Anterior cingulate cortex (tissue), 58 donors: Measurements from ENCODE around the gene NEDD8.
"Not testable (repeated sequence)": the region's sequence is repeated elsewhere in the genome, so short reads cannot be mapped to it uniquely, and the experiment has no call there.

Experiments used
- DNase-seq, 58 donors: peaks; one replicate each; lab custom pipeline; 2025; lab: John Stamatoyannopoulos, UW

Gene NEDD8

DNA sequence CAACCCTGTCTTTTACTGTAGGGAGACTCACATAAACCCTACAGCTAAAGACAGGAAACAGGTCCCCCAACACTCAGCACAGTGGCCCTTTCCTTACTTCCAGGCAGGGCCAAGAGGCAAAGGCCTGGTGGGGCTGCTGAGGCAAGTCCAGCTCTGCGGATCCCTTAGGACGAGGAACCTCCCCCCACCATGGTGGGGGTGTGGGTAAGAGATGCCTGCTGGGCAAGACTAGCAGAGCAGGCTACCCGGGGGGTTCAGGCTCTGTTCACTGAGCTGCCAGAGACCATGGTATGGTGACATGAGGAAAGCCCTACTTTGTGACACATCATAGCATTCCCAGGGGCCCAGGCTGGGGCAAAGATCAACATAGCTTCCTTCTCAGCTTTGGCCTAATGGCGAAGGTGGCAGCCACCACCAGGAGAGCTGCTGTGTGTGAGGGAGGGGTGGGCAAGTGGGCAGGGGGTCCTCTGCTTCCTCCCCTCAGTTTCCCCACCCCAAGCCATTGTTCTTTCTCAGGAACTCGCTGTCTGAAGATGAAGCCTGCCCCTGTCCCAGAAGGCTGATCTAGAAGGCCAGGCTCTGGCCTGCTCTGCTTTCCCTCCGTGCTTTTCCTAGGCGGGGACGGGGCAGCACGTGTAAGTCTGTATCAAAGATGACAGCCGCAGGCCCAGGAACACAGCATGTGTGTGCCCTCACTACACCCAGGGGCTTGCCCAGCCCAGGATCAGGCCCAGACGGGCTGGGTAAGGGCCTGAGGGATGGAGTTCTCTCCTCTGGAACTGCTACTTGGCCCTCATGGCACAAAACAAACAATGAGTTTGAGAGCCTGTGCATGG, 20.3 kb upstream of the NEDD8 start:
- no peak for DNase-seq

DNA sequence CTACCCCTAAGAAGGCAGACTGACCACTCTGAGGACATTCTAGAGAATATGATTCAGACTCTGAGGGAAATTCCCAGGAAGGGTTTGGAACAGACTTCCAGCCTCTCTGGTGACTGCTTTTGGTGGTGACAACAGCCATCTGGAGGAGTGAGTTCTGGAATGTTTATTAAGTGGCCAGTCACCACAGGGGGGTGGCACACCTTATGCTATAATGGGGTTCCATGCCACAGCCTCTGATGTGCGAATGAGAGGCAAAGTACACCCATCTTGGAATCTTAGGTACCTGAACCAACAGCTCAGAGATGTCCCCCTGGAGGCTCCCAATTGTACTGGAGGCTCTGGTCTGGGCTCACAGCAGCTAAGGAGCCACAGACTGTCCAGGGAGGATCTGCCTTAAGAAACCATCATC, 19.7 kb upstream of the NEDD8 start:
- DNase-seq = no peak

DNA sequence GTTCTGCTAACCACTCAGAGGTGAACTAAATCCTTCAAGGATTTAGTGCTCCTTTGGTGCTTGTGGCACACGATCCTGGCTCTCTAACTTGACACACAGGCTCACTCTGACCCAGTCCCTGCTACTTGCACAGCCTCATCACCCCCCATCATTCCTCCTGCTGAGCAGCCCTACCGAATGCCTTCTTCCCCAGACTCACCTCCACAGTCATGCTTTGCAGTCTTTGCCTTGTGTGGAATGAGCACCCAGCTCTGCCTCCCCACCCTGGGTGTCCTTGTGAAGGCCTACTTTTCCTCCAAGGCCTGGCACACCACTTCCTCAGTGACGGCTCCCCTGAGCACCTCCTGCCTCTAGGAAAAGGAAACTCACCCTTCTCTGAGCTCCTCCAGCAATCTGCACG, 18.2 kb upstream of the NEDD8 start:
- no peak for DNase-seq

DNA sequence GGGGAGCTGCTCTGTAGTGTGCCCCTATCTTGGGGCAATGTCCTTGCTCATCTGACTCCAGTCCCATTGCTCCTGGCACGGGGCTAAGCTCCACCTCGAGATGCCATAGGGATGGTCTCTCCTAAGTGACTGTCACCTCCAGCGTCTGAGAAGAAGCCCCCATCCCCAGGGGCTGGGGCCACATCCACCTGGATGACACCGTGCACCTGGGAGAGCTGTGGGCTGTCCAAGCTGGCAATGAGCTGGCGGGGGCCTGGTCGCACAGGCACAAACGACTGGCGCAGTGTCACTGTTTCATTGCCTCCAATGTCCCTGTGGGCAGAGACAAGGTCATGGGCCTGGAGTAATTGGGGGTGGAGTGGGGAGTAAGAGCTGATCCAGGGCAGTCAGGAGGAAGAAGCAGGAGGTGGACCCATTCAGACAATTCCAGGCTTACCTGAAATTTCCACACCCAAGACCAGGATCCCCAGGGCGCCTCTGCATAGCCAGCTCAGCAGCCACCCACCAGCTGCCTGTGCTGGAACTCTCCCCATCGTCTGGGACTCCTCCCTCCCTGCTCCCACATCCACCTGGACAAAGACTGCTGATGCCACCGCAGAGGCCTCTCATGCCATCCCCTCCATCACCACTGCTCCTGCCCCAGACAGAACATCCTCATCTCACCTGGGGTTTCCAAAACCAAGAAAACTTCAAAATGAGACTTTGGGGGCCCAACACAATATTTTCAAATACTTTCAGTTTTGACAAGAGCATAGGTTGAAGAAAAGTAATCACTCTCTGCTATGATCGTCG, 17.3 kb upstream of the NEDD8 start:
- no peak for DNase-seq

DNA sequence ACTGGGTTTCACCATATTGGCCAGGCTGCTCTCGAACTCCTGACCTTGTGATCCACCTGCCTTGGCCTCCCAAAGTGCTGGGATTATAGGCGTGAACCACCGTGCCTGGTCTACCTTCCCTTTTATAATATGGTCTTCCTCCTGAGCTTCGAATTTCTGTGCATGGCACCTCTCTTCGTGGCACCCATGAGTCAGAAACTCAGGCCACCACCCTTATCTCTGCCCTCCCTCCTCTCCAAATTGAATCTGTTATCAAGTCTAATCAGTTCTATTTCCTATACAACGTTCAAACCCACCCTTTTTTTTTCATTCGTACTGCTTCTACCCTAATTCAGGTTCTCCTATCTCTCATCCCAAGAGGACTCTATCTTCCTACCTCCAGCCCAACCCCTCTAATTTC, 15.3 kb upstream of the NEDD8 start:
- no peak for DNase-seq

DNA sequence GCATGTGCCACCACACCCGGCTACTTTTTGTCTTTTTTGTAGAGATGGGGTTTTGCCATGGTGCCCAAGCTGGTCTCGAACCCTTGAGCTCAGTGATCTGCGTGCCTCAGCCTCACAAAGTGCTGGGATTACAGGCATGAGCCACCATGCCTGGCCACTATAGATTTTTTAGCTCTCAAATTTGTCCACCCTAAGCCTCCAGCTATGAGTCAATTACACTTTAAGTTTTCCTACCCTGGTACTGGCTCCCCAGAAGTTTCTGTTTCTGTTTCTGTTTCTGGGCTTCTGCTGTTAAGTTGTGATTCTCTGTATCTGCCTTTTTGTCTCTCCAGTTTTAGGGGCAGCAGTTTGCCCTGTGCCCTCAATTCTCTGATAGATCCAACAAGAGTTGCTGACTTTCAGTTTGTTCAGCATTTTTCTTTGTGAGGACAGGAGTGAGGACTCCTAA, 14.6 kb upstream of the NEDD8 start:
- no peak for DNase-seq

DNA sequence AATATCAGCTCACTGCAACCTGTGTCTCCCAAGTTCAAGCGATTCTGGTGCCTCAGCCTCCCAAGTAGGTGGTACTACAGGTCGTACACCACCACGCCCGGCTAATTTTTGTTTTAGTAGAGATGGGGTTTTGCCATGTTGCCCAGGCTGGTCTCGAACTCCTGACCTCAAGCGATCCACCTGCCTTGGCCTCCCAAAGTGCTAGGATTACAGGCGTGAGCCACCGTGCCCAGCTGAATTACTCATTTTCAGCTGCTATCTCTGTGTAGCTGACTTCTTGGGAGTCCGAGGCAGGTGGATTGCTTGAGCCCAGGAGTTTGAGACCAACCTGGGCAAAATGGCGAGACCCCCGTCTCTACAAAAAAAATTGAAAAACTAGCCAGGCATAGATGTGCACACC, 13.2 kb upstream of the NEDD8 start:
- DNase-seq = not testable (repeated sequence)

DNA sequence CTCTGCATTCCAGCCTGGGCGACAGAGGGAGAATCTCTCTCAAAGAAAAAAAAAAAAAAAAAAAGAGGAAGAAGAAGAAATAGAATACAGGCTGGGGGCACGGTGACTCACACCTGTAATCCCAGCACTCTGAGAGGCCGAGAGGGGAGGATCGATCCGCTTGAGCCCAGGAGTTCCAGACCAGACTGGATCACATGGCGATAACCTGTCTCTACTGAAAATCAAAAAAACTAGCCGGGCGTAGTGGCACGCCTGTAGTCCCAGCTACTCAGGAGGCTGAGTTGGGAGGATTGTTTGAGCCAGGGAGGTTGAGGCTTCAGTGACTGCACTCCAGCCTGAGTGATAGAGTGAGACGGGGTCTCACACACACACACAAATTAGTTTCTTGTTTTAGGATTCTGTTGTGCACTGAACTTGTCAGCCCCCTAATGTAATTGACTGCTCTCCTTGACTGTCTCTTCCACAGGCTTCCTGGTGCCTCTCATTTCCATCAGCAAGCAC, 11.2 kb upstream of the NEDD8 start:
- peak in 1 of 58 donors; percentile 30 for DNase-seq

DNA sequence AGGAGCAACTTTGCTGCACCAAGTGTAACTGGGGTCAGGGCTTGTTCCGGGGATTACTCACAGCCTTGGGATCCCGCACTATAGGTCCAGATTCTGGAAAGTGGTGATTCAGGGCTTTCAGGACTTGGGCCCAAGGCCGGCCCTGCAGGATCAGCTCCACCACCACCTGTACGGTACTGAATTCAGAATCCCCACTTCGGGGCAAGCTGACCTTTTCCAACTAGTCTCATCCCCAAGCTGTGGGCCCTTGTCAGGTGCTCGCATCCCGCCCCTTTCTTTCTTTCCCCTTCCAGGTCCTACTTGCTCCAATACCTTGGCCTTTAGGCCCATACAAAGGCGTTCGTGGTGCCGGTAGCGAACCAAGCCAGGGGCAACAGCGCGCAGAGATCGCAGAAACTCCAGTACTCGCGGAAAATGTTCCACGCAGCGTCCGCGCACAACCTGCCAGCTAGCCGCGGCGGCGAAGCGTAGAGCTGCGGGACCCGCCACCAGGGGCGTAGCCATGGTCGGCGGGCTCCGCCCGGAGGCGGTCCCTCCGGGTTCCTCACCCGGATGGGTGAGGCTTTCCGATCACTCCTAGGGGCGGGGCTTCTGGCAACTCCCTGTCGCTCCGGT, 9.8 kb upstream of the NEDD8 start:
- peak in 42 of 58 donors; percentile 34 to 99 (median 96) for DNase-seq

DNA sequence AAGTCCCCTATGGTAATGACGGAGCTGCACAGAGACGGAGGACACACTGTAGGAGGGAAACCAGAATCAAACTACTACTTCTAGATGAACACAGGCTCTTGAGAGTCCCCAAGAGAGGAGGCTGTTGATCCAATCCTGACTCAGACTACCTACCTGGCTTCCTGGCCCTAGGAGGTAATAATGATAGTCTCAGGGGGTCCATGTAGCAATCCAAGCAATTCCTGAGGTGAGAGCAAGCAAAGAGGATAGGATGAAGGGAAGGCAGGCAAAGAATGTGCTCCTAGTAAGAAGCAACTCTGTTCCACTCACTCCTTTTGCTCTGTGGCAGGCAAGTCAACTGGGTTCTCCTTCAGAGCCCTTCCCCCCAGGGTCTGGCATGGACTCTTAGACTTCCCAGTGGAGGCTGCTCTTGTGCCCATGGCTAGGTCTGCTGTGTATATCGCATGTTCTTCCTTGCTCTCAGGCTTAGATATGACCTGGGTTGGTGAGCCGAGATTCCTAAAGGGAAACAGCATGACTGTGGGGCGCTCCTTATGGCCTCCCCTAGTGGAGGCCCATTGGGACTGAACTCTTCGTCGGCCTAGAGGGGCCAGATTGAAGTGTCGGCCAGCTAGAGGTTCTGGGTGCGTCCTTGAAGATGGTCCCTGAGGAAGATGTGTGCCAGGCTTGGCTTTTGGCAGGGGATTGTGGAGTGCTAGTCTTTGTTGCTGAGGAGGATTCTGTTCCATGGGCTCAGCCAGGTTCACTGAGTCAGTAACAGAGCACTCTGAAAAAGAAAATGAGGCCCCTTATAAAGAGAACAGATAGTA, 8.1 kb upstream of the NEDD8 start:
- no peak for DNase-seq

DNA sequence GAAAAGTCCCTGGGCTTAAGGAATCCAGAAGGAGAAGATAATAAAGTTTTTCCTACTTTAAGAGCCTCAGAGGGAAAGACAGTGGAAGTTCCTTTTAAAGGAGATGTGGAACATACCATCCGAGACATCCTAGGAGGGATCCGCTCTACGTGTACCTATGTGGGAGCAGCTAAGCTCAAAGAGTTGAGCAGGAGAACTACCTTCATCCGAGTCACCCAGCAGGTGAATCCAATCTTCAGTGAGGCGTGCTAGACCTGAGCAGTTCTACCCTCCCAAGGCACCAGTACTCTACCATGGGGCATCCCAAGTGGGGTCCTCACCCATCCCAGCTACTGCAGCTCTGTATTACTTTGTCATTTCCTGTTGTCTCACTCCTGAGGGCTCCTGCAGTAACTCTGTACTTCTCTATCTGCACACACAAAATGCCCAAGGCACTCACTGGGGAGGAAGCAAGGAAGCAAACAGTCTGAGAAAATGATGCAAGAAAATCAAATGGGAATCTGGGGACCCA, 6.4 kb upstream of the NEDD8 start:
- no peak for DNase-seq

DNA sequence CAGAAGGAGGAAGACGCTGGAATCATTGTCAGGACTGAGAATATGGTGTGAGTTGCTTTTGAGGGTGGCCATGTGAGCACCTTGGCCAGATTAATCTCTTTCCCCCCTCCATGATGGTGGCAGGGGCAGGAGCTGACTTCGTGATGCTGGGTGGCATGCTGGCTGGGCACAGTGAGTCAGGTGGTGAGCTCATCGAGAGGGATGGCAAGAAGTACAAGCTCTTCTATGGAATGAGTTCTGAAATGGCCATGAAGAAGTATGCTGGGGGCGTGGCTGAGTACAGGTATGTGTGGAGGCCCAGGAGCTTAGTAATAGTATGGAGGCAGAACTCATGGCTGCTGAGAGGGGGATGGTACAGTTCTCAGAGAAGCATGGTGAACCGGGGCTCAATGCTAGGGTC, 6.0 kb upstream of the NEDD8 start:
- DNase-seq = no peak

DNA sequence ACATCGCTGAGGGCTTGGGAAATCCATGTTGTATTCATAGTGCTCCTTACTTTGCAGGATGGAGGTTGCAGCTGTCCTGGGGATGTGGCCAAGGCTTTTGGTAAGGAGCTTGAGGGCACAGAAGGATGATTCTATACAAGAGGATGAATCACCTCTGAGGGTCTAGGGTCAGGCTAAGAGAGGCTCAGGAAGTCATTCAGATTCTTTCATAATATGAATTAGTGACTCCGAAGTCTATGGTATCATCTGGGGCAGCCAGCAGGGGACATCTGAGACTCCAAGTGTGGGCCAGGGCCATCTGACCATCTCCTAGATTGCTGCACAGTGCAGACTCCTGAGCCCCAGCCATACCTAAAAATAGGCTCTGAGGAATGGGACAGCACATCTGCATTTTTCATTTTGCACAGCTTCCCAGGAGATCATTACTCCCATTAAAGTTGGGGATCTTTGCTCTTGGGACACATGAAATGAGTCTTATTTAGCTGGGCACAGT, 5.3 kb upstream of the NEDD8 start:
- DNase-seq = no peak

DNA sequence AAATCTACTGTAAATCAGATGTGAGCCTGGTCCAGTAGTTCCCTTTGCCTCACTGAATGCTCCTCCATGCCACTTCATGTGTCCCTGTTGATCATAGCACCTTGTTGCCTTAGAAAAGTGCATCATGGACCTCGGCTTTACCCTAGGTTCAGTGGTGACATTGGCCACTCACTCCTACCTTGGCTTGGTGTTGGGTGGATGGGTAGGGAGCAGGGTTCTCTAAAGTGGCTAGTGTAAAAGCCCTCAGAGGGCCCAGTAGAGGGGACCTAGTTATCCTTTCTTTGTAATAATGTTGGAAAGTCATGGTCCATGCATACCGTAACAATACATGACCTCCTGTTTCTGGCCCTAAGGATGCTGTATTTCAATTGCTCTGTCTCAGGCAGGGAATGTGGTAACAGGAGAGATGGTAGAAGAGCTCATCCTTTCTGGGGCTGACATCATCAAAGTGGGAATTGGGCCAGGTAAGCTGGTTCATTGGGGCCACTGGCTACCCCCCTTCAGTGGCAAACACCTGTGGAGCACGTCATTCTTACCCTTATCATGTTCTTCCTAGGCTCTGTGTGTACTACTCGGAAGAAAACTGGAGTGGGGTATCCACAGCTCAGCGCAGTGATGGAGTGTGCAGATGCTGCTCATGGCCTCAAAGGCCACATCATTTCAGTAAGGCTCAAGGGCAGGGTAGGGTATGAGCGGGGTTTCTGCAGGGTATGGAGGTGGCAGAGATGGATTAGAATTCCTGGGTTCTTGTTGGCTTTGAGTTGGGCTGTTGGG, 4.7 kb upstream of the NEDD8 start:
- no peak for DNase-seq

DNA sequence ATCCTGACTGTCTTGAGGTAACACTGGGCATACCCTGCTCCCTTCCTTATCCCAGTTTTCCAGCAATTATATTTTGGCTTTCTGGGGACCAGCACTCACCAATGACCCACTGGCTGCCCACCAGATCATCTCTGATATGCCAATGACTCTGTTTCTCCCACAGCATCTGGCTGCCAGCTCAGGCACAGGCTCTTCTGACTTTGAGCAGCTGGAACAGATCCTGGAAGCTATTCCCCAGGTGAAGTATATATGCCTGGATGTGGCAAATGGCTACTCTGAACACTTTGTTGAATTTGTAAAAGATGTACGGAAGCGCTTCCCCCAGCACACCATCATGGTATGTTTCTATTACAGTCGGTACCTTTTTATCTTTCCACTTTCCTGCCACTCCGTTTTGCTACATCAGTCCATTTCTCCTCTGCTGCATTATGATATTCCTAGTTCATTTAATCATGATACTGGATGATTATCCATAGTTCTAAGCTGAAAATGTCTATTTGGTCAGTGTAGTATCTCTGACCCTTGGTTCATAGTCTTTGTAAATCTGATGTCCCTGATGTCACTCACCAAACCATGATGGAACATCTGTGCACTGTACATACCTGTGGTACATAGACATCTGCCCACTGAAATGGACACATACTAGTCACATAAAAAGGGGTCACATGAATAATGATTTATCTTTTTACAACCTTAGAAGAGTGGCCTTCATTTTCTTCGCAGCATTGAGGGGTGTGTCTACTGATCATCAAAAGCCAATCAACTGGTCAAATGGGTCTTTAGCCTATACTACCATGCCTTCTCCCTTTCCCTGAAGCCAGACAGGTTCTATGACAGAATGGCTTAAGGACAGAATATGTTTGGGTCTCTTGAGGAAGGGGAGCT, 3.9 kb upstream of the NEDD8 start:
- DNase-seq = no peak

DNA sequence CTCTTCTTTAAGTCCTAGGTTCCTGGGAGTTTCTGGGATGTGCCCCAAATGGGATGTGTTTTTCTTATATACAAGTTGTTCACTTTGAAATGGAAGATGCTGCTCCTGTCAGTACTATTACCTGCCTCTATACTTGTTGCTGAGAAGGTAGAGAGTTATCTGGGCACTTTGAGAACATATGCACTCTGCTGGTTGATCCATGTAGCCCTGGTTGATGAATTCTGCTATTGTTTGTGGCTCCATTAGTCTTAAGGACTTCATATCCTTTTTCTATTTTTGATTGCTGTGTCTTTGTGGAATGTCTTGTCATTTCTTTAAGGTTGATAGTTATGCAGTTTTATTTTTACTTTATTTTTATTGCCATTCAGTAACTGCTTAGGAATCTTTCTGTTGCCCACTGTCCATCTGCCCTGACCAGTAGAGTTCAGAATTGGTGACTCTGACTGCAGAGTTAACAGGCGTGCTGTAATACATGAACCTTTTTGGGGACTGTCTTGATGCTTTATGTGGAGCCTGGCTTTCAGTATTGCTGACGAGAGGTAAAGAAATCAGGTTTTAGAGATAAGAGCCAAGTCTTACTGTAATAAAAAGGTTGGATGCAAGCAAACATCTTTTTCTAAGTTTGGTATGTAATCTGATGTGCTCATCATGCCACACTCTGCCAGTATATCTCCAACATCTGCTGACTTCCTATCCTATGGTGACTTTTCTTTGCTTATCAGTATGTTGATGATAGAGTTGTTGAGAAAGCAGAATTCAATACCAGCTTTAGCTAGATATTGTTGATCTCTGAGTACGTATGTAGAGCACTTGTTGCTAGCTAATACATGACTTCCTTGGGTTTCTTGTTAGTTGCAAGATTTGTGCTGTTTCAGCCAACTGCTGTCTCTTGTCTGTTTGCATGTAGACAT, 2.2 kb upstream of the NEDD8 start:
- DNase-seq = no peak

DNA sequence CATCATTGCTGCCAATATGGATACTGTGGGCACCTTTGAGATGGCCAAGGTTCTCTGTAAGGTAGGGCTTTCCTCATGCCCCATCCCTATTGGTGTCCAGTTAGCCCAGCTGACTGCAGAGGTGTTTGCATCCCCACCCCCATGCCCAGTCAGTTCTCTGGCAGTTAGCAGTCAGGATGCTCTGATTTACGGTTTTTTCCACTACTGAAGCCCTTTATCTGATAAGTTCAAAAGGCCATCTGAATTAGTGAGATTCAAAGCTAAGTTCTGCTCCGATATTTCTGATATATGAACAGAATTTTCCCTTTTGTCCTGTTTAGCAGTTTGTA, 1.3 kb upstream of the NEDD8 start:
- DNase-seq = peak in 1 of 58 donors; percentile 12
